SHP77 (cell line): Measurements from ENCODE around the gene VAV3.

Source experiments
- DNase-seq, 2 experiments: peaks; one replicate each; lab custom pipeline; 2025; lab: John Stamatoyannopoulos, UW

Gene VAV3

DNA sequence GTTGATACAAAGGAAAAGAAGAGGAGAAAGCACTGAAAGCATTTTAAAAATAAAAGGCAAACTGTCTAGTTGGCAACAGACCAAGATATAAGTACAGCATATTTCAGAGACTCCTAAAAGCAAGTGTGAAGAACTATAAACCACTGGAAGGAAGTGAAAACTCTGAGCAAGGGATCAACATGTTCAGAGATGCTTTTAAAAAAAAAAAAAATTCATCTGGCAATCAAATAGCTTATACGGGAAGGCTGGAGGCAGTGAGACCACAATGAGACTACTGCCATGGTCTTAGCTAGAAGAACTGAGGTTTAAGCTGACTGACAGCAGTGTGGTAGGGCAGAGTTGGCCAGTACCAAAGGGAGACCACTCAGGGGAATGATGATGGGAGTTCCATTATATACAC is 124.3 kb downstream of the VAV3 start:
- no peak for DNase-seq

DNA sequence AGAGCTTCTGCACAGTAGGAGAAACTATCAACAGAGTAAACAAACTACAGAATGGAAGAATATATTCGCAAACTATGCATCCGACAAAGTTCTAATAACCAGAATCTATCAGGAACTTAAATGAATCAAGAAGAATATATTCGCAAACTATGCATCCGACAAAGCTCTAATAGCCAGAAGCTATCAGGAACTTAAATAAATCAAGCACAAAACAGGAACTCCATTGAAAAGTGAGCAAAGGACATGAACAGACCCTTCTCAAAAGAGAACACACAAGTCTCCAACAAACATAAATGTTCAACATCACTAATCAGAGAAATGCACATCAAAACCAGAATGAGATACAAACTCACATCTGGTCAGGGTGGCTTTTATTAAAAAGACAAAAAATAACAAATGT is 126.9 kb downstream of the VAV3 start:
- no peak for DNase-seq

DNA sequence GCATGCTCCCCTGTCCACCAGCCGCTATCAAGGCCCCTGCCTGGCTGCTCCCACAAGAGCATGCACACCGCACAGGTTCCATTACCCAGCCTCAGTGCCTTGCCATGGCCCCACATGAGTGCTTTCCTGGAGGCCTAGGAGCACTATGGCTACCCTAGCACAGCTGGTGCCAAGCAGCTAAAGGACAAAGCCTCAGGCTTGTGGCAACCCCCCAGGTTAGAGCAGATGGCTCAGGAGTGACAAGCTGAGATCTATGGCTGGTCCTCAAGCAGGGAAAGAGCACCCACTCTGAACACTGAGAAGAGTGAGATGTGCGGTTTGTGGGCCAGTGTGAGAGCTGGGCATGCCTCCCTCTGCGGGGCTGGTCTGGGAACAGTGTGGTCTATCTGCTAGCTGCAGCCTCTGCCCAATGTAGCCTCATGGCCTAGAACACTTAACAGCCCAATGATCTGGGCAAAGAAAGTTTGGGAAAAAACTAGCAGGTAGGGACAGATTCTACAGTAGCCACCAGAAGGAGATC is 129.8 kb downstream of the VAV3 start:
- DNase-seq = no peak

DNA sequence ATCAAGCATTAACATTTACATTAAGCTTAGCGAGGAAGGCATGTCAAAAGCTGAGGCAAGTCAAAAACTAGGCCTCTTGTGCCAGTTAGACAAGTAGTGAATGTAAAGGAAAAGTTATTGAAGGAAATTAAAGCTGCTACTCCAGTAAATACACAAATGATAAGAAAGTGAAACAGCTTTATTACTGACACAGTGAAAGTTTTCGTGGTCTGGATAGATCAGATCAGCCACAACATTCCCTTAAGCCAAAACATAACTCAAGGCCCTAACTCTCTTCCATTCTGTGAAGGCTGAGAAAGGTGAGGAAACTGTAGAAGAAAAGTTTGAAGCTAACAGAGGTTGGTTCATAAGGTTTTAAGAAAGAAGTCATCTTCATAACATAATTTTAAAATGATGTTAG is 131.9 kb downstream of the VAV3 start:
- DNase-seq = no peak

DNA sequence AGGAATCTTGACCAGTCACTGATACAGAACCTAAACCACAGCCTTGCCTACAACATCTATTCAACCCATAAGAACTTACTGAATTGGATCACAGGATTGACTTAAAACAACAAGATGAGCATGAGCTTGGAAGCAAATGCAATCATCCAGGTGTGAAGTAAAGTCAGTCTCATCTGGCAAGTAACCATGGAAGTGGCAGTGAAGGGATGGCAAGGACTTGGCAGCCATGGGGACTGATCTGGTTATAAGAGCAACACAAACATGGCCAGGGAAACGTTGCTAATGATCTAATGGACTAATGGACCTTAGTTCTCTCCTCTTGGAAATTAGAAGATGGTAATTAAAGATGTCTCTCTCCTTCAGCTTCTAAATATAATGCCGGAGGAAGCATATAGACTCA is 133.1 kb downstream of the VAV3 start:
- DNase-seq = no peak

DNA sequence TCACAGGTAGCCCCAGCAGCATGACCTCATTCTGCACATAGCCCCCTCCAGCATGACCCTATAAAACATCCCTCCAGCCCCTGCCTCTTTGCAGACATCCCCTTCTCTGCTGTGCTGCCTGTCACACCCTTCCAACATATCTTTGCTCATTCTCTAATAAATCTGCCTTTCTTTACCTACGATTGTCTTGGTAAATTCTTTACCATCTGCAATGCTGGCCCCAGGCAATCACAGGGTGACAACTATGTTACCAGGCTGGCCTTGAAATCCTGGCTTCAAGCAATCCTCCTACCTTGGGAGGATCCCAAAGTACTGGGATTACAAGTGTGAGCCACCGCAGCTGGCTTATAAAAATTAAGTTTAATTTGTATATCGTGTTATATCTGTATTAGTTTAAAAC is 134.5 kb downstream of the VAV3 start:
- no peak for DNase-seq

DNA sequence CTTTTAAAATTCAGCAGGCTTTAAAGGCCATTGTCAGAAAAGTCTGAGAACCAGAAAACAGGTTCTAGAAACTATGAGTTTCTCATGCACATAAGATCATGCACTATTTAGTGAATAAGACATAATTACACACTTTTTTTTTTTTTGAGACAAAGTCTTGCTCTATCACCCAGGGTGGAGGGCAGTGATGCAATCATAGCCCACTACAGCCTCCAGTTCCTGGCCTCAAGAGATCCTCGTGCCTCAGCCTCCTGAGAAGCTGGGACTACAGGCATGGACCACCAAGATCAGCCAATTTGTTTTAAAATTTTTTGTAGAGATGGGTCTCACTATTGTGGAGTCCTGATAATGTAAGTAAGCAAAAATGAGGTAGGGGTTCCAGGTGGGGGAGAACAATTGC is 134.9 kb downstream of the VAV3 start:
- no peak for DNase-seq

DNA sequence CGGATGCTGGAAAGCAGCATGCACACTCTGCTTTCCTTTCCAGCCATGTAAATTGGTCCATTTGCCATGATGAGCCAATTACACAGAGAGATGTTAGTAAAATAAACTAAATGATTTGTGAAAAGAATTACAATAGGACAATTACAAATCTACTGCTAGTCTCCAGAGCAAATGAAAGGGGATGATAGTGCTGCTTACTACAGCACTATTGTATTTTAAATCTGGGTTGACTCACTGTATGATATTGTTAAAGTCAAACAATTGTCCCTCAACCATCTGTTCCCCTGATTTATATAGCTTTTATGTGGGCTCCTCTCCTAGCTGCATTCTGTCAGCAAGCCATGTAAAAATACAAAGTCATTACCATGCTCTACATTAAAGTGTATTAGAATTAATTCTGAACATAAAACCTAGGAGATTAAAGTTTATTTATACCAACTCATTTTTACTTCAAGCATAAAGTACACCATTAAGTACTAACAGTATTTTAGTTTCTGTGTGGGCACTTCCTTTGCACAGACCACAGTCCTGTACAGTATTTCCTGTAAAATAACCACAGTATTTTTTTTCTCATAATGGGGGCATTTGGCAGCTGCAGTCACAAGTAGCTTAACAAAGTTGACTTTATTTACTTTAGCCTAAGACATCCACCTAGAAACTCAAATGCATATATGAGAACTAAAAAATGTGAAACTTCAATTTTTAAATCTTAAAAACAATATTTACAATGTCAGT is 135.8 kb downstream of the VAV3 start:
- no peak for DNase-seq

DNA sequence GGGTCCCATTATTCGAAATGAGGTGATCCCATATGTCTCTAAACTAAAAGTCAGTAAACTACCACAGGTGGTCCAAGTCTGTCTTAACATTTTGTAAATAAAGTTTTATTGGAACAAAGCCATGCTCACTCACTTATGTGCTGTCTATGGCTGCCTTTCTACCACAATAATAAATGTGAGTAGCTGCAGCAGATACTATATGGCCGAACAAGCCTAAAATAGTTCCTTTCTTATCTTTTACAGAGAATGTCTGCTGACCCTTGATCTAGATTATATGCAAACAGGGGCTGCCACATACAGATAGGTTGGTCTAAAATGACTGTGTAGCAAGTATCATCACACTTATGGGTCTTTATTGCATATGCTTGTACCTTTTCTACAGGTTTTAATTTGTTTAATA is 140.0 kb downstream of the VAV3 start:
- no peak for DNase-seq

DNA sequence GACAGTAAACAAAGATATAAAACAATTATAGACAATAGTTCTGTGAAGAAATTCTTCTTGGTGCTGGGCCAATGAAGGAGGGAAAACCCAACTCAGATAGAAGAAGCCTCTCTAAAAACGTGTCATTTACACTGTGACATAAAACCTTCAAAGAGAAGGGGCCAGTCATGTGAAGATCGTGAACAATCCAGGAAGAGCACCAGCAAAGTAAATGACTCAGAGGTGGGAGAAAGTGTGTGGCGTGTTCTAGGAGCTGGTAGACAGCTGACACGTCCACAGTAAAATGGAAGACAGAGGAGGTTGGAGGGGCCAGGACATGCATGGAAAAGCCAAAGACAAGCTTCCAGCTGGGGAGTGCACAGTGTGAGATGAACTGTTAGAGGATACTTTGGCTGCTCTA is 143.6 kb downstream of the VAV3 start:
- no peak for DNase-seq

DNA sequence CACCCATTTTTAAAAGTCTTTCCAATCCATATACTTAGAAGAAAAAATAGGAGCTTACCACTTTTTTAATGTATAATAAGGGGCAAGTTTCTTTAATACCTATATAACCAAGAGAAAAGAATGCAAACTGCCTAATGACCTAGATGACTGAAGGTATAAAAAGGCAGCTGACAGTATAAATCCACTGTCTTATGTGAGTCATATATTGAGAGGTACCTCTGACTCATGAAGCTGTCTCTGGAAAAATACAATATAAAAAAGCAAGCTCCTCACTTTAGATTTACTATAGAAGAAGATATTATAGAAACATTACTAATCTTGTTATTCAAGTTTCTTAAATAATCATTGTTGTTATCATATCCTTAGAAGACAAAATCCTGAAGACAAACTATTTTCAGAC is 144.2 kb downstream of the VAV3 start:
- DNase-seq = no peak

DNA sequence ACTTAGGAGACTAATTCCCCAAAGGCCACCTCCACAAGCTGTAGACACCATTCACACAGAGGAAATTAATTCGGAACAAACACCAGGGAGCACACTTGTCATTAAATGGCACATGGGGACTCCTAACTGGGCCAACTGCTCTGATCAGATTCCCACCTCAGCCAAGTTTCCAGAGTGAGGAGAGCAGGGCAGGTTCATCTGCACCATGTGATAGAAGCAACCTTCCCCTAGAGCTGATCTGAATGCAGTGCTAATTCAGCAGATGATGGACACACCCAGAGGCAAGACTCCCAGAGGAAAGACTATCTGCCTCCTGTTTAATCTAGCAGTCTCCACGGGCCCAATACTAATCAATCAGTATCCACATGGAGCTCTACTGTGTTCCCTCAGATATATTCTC is 147.0 kb downstream of the VAV3 start:
- DNase-seq = no peak

DNA sequence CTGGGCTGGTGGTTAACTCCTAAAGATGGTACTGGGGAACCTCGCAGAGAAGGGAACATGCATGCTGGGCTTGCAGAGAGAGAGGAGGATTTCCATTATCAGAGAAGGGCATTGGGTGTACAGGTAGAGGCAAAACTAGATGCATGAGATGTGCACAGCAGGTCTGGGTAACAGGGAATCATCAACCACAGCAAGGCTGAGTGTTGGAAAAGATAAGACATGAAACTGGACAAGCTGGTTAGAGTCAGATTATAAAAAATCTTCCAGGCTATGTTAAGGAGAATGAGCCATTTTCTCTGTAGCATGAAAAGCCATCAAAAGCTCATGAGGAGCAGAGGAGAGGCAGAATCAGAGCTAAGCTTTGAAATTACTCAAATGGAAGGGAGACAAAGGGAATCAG is 147.8 kb downstream of the VAV3 start:
- DNase-seq = no peak

DNA sequence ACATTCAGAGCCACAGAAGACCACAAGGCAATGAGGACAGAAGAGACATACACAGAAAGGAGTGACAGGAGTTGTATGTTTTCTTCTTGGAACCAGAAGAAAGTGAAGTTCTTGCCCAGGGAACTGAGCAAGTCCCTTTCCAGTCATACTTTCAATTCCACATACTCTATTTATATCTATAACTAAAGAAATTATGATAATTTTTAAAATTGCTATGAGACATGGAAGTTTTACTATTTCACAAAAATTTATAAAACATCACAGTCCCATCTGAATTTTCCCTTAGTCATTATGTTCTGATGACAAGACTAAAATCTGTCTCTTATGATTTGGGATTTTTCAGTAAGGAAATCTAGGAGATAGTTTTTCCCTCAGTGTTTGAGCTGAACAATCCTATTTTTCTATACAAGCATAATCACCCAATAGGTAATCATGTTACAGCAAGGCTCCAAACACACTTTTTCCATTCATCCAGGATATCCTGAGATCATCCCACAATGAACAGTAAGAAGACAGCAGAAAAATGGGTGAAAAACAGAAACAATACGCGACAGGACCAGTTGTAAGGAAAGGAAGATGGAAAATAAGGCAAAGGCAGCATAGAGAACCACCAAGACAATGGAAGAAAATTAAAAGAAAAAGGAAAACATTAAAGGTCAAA is 154.6 kb downstream of the VAV3 start:
- DNase-seq = no peak

DNA sequence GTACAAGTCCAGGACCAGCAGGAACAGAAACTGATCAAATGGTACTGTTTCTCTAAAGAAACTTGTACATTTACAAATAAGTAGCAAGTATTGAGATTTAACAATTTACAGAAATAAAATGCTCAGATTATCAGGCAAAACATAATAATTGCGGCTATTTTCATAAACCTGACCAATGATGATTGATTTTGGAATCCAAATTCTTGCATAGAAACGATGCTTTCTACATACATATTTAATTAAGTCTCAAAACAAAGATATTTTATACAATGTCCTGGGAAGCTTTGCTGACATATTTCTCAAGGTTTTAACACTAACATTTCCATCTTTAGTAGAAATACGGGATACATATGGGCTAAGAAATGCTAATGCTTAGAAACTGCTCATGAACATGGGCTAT is 157.1 kb downstream of the VAV3 start:
- no peak for DNase-seq

DNA sequence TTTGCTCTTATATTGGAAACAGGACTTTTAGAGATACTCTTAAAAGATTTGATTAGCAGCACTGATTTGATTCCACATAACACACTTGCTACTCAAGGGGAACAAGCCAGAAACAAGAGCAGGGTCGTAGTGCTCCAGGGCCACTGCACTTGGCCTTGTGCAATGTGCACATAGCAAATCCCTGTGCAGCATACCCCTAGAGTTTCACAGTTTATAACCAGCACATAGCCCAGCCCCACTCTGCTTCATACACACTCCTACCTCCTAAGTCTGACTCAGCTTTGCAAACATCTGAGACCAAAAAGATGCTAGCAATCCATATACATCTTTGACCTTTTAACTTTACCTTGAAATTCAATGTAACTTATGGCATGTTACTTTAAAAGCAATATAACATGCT is 157.6 kb downstream of the VAV3 start:
- DNase-seq = no peak

DNA sequence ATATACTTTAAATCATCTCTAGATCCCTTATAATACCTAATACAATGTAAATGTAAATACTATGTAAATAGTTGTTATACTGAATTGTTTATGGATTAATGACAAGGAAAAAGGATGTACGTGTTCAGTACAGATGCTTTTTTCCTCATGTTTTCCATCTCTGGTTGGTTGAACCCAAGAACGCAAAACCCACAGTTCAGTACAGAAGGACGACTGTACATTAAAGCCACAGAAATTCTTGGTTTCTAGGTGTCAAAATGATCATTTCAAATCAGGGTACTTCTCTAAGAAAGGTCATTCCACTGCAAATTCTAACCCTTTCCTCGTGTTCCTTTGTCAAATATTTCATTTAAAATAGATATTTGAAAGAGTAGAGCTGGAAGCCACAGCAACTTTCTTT is 158.1 kb downstream of the VAV3 start:
- DNase-seq = no peak

DNA sequence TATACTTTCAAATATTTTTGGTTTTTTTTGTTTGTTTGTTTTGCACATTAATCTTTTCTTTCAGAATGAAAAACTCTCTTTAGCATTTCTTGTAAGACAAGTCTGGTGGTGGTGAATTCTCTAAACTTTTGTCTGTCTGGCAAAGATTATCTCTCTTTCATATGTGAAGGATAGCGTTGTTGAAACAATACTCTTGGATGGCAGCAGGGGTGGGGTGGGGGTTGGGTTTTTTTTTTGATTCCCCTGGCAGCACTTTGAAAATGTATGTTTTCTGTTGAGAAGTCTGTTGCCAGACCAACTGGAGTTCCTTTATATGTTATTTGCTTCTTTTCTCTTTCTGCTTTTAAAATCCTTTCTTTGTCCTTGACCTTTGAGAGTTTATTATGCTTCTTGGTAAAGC is 160.2 kb downstream of the VAV3 start:
- no peak for DNase-seq

DNA sequence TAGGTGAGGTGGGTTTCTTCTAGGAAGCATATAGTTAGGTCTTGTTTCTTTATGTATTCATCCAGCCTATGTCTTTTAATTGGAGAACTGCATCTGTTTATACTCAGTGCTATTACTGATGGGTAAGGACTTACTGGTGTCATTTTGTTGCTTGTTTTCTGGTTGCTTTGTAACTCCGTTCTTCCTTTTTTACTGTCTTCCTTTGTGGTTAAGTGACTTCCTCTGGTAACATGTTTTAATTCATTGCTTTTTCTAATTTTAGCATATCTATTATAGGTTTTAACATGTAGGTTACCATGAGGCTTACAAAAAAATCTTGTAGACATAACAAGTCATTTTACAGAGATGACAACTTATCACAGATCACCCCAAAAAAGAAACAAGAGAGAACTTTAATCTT is 160.8 kb downstream of the VAV3 start:
- no peak for DNase-seq

DNA sequence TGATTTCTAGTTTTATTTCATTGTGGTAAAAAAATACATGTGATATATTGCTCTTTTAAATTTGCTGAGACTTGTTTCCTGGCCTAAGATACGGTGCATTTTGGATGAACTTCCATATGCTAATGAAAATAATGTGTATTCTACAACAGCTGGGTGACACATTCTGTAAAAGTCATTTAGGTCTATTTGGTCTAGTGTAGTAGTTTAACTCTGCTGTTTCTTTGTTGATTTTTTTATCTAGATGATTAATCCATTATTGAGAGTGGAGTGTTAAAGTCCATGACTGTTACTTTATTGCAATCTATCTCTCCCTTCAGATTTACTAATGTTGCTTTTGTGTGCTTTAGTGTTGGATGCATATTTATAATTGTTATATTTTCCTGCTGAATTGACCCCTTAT is 161.4 kb downstream of the VAV3 start:
- no peak for DNase-seq

DNA sequence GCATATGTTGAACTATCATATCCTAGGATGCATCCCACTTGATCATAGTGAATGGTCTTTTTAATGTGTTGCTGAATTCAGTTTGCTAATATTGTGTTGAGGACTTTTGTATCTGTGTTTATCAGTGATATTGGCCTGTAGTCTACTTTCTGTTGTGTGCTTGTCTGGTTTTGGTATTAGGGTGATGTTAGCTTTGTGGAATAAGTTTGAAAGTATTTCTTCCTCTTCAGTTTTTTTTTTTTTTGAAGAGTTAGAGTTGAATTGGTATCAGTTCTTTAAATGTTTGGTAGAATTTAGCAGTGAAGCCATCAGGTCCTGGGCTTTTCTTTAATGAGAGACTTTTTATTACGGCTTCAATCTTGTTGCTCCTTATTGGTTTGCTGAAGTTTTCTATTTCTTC is 162.3 kb downstream of the VAV3 start:
- no peak for DNase-seq

DNA sequence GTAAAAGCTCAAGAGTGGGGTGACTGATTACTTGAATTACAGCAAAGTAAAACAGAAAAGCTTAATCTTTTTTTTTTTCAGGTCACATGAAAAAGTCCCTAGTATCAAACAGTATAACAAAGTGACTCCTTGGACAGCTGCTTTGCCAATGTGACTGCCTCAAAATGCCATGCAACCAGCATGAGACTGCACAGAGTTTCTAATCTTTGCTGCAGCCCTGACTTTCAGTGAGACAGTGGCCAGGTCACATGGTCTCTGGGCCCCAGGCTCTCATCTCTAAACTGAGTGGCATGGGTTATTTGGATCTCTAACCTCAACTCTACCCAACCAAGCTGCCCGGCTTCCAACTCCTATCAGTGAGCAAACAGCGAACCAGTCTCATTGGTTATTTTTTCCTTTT is 169.0 kb downstream of the VAV3 start:
- no peak for DNase-seq

DNA sequence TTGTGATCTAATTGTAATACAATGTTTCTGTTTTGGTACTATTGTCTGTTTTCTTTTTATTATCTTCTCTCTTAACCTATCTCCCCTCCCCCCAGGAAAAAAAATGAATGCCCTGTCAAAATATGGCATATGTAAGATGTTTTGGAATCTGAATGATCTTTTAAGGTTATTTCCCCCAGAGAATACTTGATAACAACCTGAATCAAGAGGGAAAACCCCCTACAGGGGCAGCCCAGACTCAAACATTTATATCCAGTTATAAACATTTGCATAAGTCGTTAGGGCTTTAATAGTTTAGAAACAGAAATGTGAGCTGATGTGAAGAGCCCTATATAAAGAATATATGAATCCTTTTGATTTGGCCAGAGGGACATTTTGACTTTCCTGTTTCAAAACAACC is 169.5 kb downstream of the VAV3 start:
- no peak for DNase-seq

DNA sequence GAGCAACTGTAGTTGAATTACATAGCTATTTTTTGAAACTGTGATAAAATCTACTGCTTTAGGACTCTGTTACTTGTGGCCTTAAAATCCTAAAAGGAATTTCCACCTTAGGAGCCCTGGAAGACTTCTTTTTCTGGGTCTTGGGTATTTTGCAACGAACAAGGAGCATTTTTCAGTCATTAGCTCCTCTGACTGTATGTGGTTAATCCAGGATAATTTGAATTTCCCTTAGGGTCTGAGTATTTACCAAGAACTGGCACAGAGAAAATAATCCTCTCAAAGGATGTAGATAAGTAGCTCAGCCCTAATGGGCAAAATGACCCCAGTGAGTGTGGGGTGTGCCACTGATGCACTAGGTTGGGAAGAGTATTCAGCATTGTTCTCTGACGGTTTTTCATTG is 170.4 kb downstream of the VAV3 start:
- no peak for DNase-seq
